WERI-Rb-1 (cell line): ENCODE results near the gene ALDH3B2.

Experiments used
- DNase-seq: peaks from one replicate; pipeline ENCODE4 v3.0.0-alpha.2; 2020
- H3K27ac ChIP-seq: fragments of 250-450 bp; sonication (Bioruptor Pico); 2 replicates; pipeline ENCODE4 v1.5.1; 2020; ENCODE audit warnings: mild to moderate bottlenecking, moderate library complexity
- H3K27me3 ChIP-seq: fragments of 250-450 bp; sonication (Bioruptor Pico); 2 replicates; pipeline ENCODE4 v1.5.1; 2021; ENCODE audit warnings: mild to moderate bottlenecking, low read depth, moderate library complexity; ENCODE audit not compliant: insufficient read depth, severe bottlenecking
- H3K36me3 ChIP-seq: fragments of 250-450 bp; sonication (Bioruptor Pico); 2 replicates; pipeline ENCODE4 v1.5.1; 2020; ENCODE audit warnings: mild to moderate bottlenecking, moderate library complexity
- H3K4me3 ChIP-seq: 2 replicates; pipeline ENCODE4 v1.5.1; 2011; ENCODE audit warnings: low read depth, mild to moderate bottlenecking, control low read depth, low read length
- H3K9me3 ChIP-seq: fragments of 250-450 bp; sonication (Bioruptor Pico); 2 replicates; pipeline ENCODE4 v1.5.1; 2021; ENCODE audit warnings: mild to moderate bottlenecking, moderate library complexity; ENCODE audit not compliant: severe bottlenecking
- CTCF ChIP-seq: IDR thresholded peaks from 2 replicates; pipeline ENCODE4 v1.5.1; 2011; ENCODE audit warnings: low read depth, mild to moderate bottlenecking, control low read depth, inconsistent platforms, low read length

The ALDH3B2 gene

DNA sequence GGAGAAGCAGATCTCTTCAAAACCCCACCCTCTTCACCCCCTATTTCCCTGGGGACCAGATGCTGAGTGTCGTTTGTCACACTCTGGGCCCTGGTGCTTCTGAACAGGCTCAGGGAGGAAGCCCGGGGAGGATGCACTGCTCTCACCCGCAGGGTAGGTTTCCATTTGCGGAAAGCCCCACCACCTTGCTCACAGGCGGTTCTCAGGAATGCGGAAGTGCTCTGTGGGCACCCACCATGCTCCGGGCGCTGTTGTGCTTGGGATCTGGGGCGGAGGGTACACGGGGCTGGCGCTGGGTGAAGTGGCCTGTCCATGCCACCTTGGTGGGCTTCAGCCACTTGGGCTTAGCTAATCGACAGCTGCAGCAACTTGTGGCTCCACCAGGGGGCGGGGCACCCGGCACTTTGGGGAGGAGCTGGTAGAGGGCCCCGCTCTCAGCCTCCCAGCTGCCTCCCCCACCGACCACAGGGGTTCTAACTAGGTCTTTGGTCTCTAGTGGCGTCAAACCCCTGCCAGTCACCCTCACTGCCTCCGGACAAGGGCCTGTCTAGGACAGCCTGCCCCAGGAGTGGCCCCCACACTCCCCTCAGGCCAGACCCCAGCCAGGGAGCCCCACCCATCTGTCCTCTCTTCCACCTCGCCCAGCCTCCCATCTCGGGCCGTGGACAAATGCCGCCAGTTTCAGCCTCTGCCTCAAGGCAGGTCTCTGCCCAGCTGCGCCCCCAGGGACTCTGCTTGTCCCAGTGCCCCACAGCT lies 60.3 kb downstream of the ALDH3B2 start:
- Histone ChIP-seq H3K27ac (peak overlapping the region; percentile 31; the same call in 1 of the 2 replicates), H3K4me3 (no peak overlapping the region), H3K36me3 (peaks cover 37% of the 10 kb centered on the region), H3K9me3 (no peaks in the 10 kb centered on the region), H3K27me3 (no peaks in the 10 kb centered on the region)
- TF ChIP-seq CTCF, result peak; percentile 83
- peak; percentile 77 for DNase-seq

DNA sequence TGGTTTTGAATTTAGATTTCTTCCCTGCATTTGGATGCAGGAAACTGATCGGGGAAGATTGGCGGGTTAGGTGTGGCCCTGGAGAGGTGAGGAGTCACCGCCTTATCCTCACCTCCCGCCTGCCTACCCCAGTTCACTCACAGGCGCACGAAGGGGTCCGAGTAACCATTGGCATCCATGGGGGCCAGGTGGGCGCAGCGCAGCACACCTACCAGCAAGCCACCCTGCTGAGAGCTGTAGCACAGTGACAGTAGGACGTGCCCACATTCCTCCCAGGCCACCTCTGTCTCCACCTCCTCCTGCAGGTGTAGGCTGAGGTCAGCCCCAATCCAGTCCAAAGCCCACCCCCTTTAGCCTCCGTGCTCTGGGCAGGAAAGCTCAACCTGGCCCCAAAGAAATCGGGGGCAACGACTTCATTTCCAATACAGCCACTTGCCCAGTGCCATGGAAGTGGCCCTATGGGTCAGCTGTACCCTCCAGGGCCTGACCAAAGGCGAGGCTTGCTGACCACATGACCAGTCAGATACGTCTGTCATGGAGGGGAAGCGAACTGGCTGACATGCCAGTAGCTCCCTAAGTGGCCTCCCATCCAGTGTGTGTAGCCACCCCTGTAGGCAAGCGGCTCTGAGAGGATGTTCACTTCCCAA lies 61.0 kb downstream of the ALDH3B2 start:
- DNase-seq, result no peak
- H3K4me3 ChIP-seq, result no peak overlapping the region
- H3K9me3 ChIP-seq, result no peaks in the 10 kb centered on the region
- TF ChIP-seq CTCF, result no peak
- H3K36me3 ChIP-seq, result peaks cover 44% of the 10 kb centered on the region
- H3K27ac ChIP-seq, result no peak overlapping the region
- no peaks in the 10 kb centered on the region for H3K27me3 ChIP-seq

DNA sequence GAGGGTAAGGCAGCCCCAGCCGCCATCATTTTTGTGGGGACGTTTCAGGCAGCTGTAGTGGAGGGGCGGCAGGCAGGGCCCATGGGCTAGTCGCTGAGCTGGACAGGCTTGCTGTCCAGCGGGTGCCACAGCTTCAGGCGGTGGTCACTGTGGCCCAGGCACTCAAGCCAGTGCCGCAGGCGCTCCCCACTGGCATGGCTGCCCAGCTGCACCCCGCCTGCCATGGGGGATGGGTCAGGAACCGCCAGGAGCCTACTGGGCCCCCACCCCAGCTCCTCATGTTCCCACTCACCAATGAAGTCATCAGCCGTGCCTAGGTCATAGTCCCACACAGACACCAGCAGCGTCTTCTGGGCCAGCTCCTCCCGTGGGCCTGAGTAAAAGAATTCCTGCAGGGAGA lies 61.7 kb downstream of the ALDH3B2 start:
- H3K27ac ChIP-seq, result no peak overlapping the region
- H3K27me3 ChIP-seq, result no peaks in the 10 kb centered on the region
- H3K9me3 ChIP-seq, result no peaks in the 10 kb centered on the region
- no peak for TF ChIP-seq CTCF
- H3K4me3 ChIP-seq, result no peak overlapping the region
- DNase-seq, result no peak
- H3K36me3 ChIP-seq, result peaks cover 49% of the 10 kb centered on the region
